ENCODE data around the gene APBB2.

Gene APBB2

GRCh38 chr4:41196633-41197332, 17.6 kb downstream of the APBB2 start:
- DNase-seq (ENCODE audit: low read depth, low spot score): no peak
- H3K27ac ChIP-seq: no peak overlapping the region

- no peak overlapping the region for H3K27ac ChIP-seq
- no peak for DNase-seq (ENCODE audit: low read depth, low spot score)
Measured at GRCh38 chr4:41192136-41192535, 22.2 kb downstream of the APBB2 start.

- H3K27ac ChIP-seq: no peak overlapping the region
- no peak for DNase-seq (ENCODE audit: low read depth, low spot score)
Measured at GRCh38 chr4:41189666-41190065, 24.7 kb downstream of the APBB2 start.

GRCh38 chr4:41189076-41189475, 25.3 kb downstream of the APBB2 start:
- no peak overlapping the region for H3K27ac ChIP-seq
- no peak for DNase-seq (ENCODE audit: low read depth, low spot score)

- no peak for DNase-seq (ENCODE audit: low read depth, low spot score)
- peak overlapping the region; percentile 19 for H3K27ac ChIP-seq
Measured at GRCh38 chr4:41185614-41186592, 28.4 kb downstream of the APBB2 start.

- H3K27ac ChIP-seq: no peak overlapping the region
- no peak for DNase-seq (ENCODE audit: low read depth, low spot score)
Measured at GRCh38 chr4:41184009-41184408, 30.3 kb downstream of the APBB2 start.

GRCh38 chr4:41183021-41183553, 31.3 kb downstream of the APBB2 start:
- H3K27ac ChIP-seq: no peak overlapping the region
- DNase-seq (ENCODE audit: low read depth, low spot score): no peak

GRCh38 chr4:41181037-41181436, 33.3 kb downstream of the APBB2 start:
- no peak for DNase-seq (ENCODE audit: low read depth, low spot score)
- no peak overlapping the region for H3K27ac ChIP-seq

- H3K27ac ChIP-seq: no peak overlapping the region
- no peak for DNase-seq (ENCODE audit: low read depth, low spot score)
Measured at GRCh38 chr4:41179498-41180195, 34.7 kb downstream of the APBB2 start.

GRCh38 chr4:41178372-41179370, 35.7 kb downstream of the APBB2 start:
- no peak for DNase-seq (ENCODE audit: low read depth, low spot score)
- peak overlapping the region; percentile 11 for H3K27ac ChIP-seq

- no peak for DNase-seq (ENCODE audit: low read depth, low spot score)
Measured at GRCh38 chr4:41177016-41177415, 37.3 kb downstream of the APBB2 start.

GRCh38 chr4:41176340-41176739, 38.0 kb downstream of the APBB2 start:
- H3K27ac ChIP-seq: no peak overlapping the region
- no peak for DNase-seq (ENCODE audit: low read depth, low spot score)

More at GRCh38 chr4:41177016-41177415, 37.3 kb downstream of the APBB2 start:
- H3K27ac ChIP-seq: peak overlapping the region; percentile 3

GRCh38 chr4:41175794-41176193, 38.5 kb downstream of the APBB2 start:
- no peak overlapping the region for H3K27ac ChIP-seq
- DNase-seq (ENCODE audit: low read depth, low spot score): no peak

GRCh38 chr4:41174444-41174843, 39.9 kb downstream of the APBB2 start:
- no peak overlapping the region for H3K27ac ChIP-seq
- no peak for DNase-seq (ENCODE audit: low read depth, low spot score)

- no peak for DNase-seq (ENCODE audit: low read depth, low spot score)
Measured at GRCh38 chr4:41172786-41173185, 41.6 kb downstream of the APBB2 start.

GRCh38 chr4:41169256-41169800, 45.0 kb downstream of the APBB2 start:
- DNase-seq (ENCODE audit: low read depth, low spot score): no peak
- no peak overlapping the region for H3K27ac ChIP-seq

More at GRCh38 chr4:41172786-41173185, 41.6 kb downstream of the APBB2 start:
- H3K27ac ChIP-seq: no peak overlapping the region

- DNase-seq (ENCODE audit: low read depth, low spot score): no peak
- H3K27ac ChIP-seq: no peak overlapping the region
Measured at GRCh38 chr4:41167191-41167590, 47.2 kb downstream of the APBB2 start.

GRCh38 chr4:41164405-41164804, 49.9 kb downstream of the APBB2 start:
- DNase-seq (ENCODE audit: low read depth, low spot score): no peak
- H3K27ac ChIP-seq: no peak overlapping the region

- H3K27ac ChIP-seq: peak overlapping the region; percentile 96
- DNase-seq (ENCODE audit: low read depth, low spot score): no peak
Measured at GRCh38 chr4:41161355-41161754, 53.0 kb downstream of the APBB2 start.
